Upper lobe of right lung (tissue), 1 donor: ENCODE data around the gene CFAP20. TPM values are rescaled to one million over a fixed set of nuclear protein-coding genes. Genes with fewer than 3 reads are reported as not detected.
"Not testable (repeated sequence)": the region's sequence is repeated elsewhere in the genome, so short reads cannot be mapped to it uniquely, and the experiment has no call there.

Source experiments
- ATAC-seq: fragments of 200-7000 bp; cut with Tn5 transposase; one replicate; pipeline ENCODE4 v1.9.1; 2020; ENCODE audit warnings: mild to moderate bottlenecking, moderate library complexity
- DNase-seq: peaks from one replicate; pipeline ENCODE4 v3.0.0-alpha.2; 2020
- H3K27ac ChIP-seq: fragments of 200-600 bp; one replicate; pipeline ENCODE4 v1.8.0; 2022
- H3K27me3 ChIP-seq: fragments of 200-600 bp; one replicate; pipeline ENCODE4 v1.8.0; 2022; ENCODE audit warnings: mild to moderate bottlenecking
- H3K36me3 ChIP-seq: fragments of 200-600 bp; one replicate; pipeline ENCODE4 v1.8.0; 2022
- H3K4me1 ChIP-seq: fragments of 200-600 bp; one replicate; pipeline ENCODE4 v1.8.0; 2022
- H3K4me3 ChIP-seq: fragments of 200-600 bp; one replicate; pipeline ENCODE4 v1.8.0; 2022; ENCODE audit warnings: mild to moderate bottlenecking
- H3K9me3 ChIP-seq: fragments of 200-600 bp; one replicate; pipeline ENCODE4 v1.8.0; 2022
- intact Hi-C: fragments of 100-400 bp; cut with DNase I; formaldehyde crosslinking; loops from one replicate; pipeline ENCODE4 v1.11.0; 2022
- total RNA-seq: library from RNA; stranded (reverse); fragmentation: NEBNext Ultra II Directional; extraction: Animal tissue kit (Norgen Biotek cat#: 25700); gene quantifications from one replicate; pipeline ENCODE4 v1.2.1, GENCODE V29; 2021
- TF ChIP-seq, protein P1 (sequence below): fragments of 200-600 bp; IDR thresholded peaks from one replicate; pipeline ENCODE4 v1.8.0; 2022; ENCODE audit warnings: antibody characterized with exemption
- donor health status: DM: no; HTN: yes; CAD: no; lungs with severe emphysema.

CFAP20 gene
- total RNA-seq, 1 donor from 2014 or later = 24.8 TPM

DNA sequence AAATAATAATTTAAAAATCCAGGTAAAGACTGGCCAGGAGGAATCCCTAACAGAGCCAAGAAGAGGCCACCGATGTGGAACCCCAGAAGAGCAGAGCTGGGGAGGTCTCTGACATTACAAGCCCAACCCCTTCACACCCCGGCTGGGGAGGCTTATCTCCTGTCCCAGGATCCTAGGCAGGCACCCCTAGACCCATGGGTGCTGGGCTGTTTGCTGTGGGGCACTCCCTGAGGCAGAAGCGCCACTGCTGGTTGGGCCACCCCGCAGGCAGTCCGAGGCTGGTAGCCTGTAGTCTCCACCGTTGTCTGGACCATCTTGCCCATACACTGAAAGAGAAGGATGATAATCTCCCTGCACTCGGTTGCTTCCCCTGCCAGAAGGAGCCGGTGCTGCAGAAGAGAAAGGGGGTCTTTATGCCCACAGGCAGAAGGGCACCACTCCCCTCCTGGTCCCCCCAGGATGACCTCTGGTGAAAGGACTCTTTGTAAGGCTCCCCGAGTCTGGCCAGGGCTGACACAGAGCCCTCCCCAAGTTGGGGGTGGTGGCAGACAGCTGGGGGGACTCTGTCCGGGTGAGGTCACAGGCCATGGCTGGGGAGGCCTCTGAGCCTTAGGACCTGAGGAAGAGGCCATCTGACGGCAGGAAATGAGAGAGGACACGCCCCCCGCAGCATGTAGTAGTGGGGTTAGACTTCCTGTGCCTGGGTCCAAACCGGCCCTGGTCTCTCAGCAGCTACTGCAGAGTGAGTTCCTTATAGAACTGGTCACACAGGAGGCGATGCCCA is 34.2 kb downstream of the CFAP20 start:
- intact Hi-C loops = no loop called here
- Histone ChIP-seq H3K27me3 (no peaks in the 10 kb centered on the region), H3K4me3 (no peak overlapping the region), H3K9me3 (no peaks in the 10 kb centered on the region), H3K36me3 (no peaks in the 10 kb centered on the region), H3K4me1 (no peaks in the 10 kb centered on the region), H3K27ac (no peak overlapping the region)
- DNase-seq = no peak
- TF ChIP-seq, protein P1, sequence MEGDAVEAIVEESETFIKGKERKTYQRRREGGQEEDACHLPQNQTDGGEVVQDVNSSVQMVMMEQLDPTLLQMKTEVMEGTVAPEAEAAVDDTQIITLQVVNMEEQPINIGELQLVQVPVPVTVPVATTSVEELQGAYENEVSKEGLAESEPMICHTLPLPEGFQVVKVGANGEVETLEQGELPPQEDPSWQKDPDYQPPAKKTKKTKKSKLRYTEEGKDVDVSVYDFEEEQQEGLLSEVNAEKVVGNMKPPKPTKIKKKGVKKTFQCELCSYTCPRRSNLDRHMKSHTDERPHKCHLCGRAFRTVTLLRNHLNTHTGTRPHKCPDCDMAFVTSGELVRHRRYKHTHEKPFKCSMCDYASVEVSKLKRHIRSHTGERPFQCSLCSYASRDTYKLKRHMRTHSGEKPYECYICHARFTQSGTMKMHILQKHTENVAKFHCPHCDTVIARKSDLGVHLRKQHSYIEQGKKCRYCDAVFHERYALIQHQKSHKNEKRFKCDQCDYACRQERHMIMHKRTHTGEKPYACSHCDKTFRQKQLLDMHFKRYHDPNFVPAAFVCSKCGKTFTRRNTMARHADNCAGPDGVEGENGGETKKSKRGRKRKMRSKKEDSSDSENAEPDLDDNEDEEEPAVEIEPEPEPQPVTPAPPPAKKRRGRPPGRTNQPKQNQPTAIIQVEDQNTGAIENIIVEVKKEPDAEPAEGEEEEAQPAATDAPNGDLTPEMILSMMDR = no peak
- ATAC-seq = peak; percentile 5

DNA sequence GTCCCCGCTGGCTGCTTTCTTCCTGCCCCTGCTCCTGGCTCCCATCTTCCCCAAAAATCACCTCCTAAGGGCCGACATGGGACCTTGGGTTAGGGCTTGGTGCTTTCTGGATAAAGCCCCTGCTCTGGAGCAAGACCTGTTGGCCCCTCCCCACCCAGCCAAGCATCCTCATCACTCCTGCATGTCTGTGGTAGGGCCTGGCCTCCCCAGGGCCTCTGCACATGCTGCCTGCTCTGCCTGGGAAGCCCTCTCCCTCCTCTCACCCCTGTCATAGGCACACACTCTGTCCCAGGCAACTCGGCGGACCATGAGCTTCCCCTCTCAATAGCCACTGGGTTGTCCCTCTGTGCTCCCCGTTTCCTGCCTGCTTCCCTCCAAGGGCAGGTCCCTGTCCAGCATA is 35.2 kb downstream of the CFAP20 start:
- no peak for ATAC-seq
- H3K4me1 ChIP-seq = no peaks in the 10 kb centered on the region
- no peak for DNase-seq
- no peaks in the 10 kb centered on the region for H3K27me3 ChIP-seq
- no peaks in the 10 kb centered on the region for H3K9me3 ChIP-seq
- no peaks in the 10 kb centered on the region for H3K36me3 ChIP-seq
- H3K27ac ChIP-seq = no peak overlapping the region
- intact Hi-C loops = no loop called here
- H3K4me3 ChIP-seq = no peak overlapping the region
- TF ChIP-seq, protein P1 = no peak

DNA sequence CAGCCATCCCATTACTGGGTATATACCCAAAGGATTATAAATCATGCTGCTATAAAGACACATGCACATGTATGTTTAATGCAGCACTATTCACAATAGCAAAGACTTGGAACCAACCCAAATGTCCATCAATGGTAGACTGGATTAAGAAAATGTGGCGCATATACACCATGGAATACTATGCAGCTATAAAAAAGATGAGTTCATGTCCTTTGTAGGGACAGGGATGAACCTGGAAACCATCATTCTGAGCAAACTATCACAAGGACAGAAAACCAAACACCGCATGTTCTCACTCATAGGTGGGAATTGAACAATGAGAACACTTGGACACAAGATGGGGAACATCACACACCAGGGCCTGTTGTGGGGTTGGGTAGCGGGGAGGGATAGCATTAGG is 38.8 kb downstream of the CFAP20 start:
- DNase-seq, ATAC-seq, H3K4me1 ChIP-seq, H3K36me3 ChIP-seq, H3K27ac ChIP-seq, H3K9me3 ChIP-seq, H3K27me3 ChIP-seq, intact Hi-C loops, H3K4me3 ChIP-seq: not testable (repeated sequence)

DNA sequence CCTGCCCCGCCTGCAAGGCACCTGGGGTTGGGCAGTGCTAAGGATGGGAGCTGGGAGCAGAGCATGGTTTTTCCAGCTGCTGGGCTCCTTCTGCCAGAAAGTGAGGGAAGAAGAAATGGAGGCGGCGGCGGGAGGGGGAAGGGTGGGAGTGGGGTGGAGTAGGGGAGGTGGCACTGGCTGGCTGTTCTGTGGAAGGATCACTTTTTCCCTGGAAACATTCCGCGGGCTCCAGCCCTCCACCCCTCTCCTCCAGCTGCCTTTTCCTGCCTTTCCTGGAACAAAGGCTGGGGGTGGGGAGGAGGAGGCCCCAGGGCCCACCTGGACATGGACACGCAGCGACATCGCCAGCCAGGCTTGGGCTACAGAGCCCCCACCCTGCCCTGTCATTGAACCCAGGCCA is 41.1 kb downstream of the CFAP20 start:
- H3K27ac ChIP-seq = no peak overlapping the region
- no peaks in the 10 kb centered on the region for H3K27me3 ChIP-seq
- ATAC-seq = no peak
- no peaks in the 10 kb centered on the region for H3K4me1 ChIP-seq
- H3K4me3 ChIP-seq = no peak overlapping the region
- TF ChIP-seq, protein P1 = no peak
- H3K9me3 ChIP-seq = no peaks in the 10 kb centered on the region
- DNase-seq = no peak
- H3K36me3 ChIP-seq = no peaks in the 10 kb centered on the region
- intact Hi-C loops = no loop called here

DNA sequence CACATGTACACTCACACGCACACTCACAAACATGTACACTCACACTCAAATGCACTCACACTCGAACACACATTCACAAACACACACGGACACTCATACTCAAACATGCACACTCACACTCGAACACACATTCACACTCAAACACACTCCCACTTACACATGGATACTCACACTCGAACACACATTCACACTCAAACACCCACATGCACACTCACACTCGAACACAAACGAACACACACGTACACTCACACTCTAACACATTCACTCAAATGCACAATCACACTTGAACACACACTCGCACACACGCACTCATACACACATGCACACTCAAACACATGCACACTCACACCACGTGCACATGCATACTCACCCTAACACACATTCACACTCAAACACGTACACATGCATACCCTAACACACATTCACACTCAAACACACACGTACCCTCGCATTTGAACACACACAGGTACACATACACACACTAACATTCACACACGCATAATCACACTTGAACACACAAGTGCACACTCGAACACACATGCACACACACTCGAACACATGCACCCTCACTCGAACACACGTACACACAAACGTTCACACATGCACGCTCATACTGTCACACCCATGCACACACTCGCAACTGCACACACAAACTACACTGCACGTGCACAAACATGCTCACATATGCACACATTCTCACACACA is 41.8 kb downstream of the CFAP20 start:
- Histone ChIP-seq H3K9me3 (no peaks in the 10 kb centered on the region), H3K4me1 (no peaks in the 10 kb centered on the region), H3K36me3 (no peaks in the 10 kb centered on the region), H3K27ac (no peak overlapping the region), H3K27me3 (no peaks in the 10 kb centered on the region), H3K4me3 (no peak overlapping the region)
- ATAC-seq (no peak), DNase-seq (no peak)
- intact Hi-C loops = no loop called here
- TF ChIP-seq, protein P1 = no peak
